Natural killer cell treated with Interleukin-12 subunit alpha and Interleukin-12 subunit beta and Interleukin-15 and Interleukin-18, amount 100 ng/mL, for 72 hours (primary cell): Measurements from ENCODE around the gene SERGEF. TPM values are rescaled to one million over a fixed set of nuclear protein-coding genes. Genes with fewer than 3 reads are reported as not detected.
A peak's percentile ranks its signal among the peaks of the same experiment; 100 is the strongest.

Experiments used
- ATAC-seq, 2 donors: fragments of 150-1000 bp; cut with Tn5 transposase in 1 of 2; sonication (Bioruptor Pico), chemical (Tn5 transposase) in 1 of 2; 2 replicates each; pipeline ENCODE4 v1.10.0; 2021
- DNase-seq: peaks from one replicate; pipeline ENCODE4 v3.0.0; 2022; ENCODE audit warnings: low spot score
- H3K27ac Mint-ChIP-seq, 2 donors: 1 replicate in 1 of 2; 2 replicates in 1 of 2; pipeline ENCODE4 v1.8.0; 2022; ENCODE audit warnings: mixed read lengths in 2 of 2, mild to moderate bottlenecking in 1 of 2, moderate library complexity in 1 of 2
- H3K27me3 Mint-ChIP-seq, 2 donors: 1 replicate in 1 of 2; 2 replicates in 1 of 2; pipeline ENCODE4 v1.8.0; 2022; ENCODE audit warnings: mixed read lengths in 2 of 2
- H3K36me3 Mint-ChIP-seq: one replicate; pipeline ENCODE4 v1.8.0; 2022; ENCODE audit warnings: mixed read lengths
- H3K4me1 Mint-ChIP-seq, 2 donors: 1 replicate in 1 of 2; 2 replicates in 1 of 2; pipeline ENCODE4 v1.8.0; 2022; ENCODE audit warnings: low read depth in 2 of 2, mixed read lengths in 2 of 2, mild to moderate bottlenecking in 1 of 2
- H3K4me3 Mint-ChIP-seq: one replicate; pipeline ENCODE4 v1.8.0; 2022; ENCODE audit warnings: mixed read lengths
- H3K9me3 Mint-ChIP-seq: 2 replicates; pipeline ENCODE4 v1.8.0; 2022; ENCODE audit warnings: mixed read lengths
- total RNA-seq, 2 donors: library from RNA; stranded (reverse); gene quantifications; one replicate each; pipeline ENCODE4 v1.2.3, GENCODE V29; 2022

The SERGEF gene
- total RNA-seq, 2 donors from 2014 or later = 28.8 to 50.7 TPM

DNA sequence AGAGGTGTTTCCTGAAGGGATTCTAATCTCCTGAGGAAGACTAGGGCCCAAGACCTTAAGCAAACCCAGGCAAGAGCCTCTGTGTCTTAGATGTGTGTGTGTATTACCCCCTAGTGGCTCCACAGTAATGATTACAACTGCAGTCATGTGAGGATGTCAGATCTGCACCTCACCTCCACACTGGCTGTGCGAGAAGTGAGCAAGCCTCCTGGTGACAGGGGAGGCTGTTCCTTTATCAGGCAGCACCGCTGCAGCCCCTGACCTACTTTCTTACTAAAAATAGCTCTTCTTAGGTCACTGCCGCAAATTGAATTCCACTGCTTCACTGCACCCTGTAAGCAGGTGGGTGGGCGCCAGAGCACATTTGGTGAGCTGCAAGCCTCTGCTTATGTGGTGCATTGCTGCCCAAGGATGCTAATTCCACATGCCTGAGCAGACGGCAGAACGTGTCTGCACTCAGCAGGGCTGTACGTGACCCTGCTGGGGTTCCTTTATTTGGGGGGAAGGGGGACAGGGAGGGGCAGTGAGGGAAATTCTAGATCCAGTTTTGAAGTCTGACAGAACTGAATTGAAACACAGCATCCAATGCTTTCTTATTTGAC lies 165.9 kb downstream of the SERGEF start:
- ATAC-seq (no peak), DNase-seq (no peak)
- Mint-ChIP-seq H3K4me1 (no peaks in the 10 kb centered on the region), H3K4me3 (no peak overlapping the region), H3K27me3 (no peaks in the 10 kb centered on the region), H3K27ac (no peak overlapping the region), H3K9me3 (no peaks in the 10 kb centered on the region), H3K36me3 (no peaks in the 10 kb centered on the region)

DNA sequence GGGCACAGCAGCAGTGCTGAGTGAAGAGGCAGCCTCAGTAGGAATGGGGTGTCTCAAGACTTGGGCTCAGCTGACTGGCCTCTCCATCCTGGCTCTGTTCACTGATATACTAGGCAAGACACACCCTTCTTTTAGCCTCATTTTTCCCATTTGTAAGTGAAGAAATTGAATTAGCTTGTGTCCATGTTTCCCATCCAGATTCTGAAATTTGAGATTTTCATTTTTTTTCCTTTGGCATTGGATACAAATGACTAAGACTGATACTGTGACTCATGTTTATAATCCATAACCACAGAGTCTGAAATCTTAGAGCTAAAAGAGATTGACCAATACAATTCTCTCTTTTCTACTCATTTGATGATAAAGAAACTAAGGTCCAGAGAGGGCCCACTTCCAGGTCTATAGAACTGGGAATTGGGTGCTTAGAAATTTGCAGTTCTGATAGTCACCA lies 167.4 kb downstream of the SERGEF start:
- no peak for ATAC-seq
- Mint-ChIP-seq H3K4me1 (peaks cover 3 to 5% of the 10 kb centered on the region in 2 donors), H3K36me3 (no peaks in the 10 kb centered on the region), H3K9me3 (no peaks in the 10 kb centered on the region), H3K4me3 (no peak overlapping the region), H3K27ac (no peak overlapping the region), H3K27me3 (no peaks in the 10 kb centered on the region)
- no peak for DNase-seq

GRCh38 chr11:17840101-17840548 lies 172.7 kb downstream of the SERGEF start:
- ATAC-seq (peak in 1 of 2 donors; percentile 52), DNase-seq (no peak)
- Mint-ChIP-seq H3K36me3 (no peaks in the 10 kb centered on the region), H3K9me3 (no peaks in the 10 kb centered on the region), H3K27ac (no peak overlapping the region), H3K4me3 (no peak overlapping the region), H3K4me1 (peaks cover 5 to 12% of the 10 kb centered on the region in 2 donors), H3K27me3 (no peaks in the 10 kb centered on the region)

DNA sequence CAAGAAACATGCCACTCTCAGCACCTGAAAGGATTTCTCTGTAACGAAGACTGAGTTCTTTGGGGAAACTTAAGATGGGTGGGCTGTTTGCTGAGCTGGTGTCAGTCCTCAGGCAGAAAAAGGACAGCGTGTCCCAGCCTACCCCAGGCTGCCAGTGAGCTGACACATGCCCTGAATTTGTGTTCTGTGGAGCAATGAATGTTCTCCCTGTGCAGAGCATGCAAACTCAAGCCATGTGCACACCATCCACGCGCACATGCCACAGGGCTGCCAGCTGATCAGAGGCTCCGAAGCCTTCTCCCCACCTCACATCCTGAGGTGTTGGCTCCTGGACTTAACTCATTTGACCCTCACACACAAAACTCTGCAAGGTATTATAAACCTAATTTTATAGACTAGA lies 173.4 kb downstream of the SERGEF start:
- Mint-ChIP-seq H3K27ac (no peak overlapping the region), H3K4me3 (no peak overlapping the region), H3K36me3 (no peaks in the 10 kb centered on the region), H3K4me1 (peaks cover 5 to 12% of the 10 kb centered on the region in 2 donors), H3K9me3 (no peaks in the 10 kb centered on the region), H3K27me3 (no peaks in the 10 kb centered on the region)
- ATAC-seq (no peak), DNase-seq (no peak)

- no peak for ATAC-seq
- Mint-ChIP-seq H3K4me1 (peaks cover 5 to 12% of the 10 kb centered on the region in 2 donors), H3K9me3 (no peaks in the 10 kb centered on the region), H3K36me3 (no peaks in the 10 kb centered on the region), H3K27me3 (no peaks in the 10 kb centered on the region), H3K4me3 (no peak overlapping the region), H3K27ac (no peak overlapping the region)
- no peak for DNase-seq
Measured at GRCh38 chr11:17838102-17838501, 174.7 kb downstream of the SERGEF start.

DNA sequence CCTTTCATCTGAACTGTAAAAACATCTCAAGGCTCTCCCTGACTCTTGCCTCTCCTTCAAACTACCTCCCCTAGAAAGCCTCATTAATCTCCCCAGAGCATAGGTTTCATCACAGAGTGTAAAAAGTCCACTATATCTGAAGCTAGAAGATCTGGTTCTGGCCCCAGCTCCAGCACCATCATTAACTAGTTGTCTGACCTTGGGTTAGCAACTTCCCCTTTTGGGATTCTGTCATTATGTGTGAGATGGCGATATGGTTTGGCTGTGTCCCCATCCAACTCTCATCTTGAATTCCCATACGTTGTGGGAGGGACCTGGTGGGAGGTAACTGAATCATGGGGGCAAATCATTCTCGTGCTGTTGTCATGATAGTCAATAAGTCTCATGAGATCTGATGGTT lies 181.0 kb downstream of the SERGEF start:
- Mint-ChIP-seq H3K27ac (no peak overlapping the region), H3K9me3 (no peaks in the 10 kb centered on the region), H3K27me3 (no peaks in the 10 kb centered on the region), H3K36me3 (no peaks in the 10 kb centered on the region), H3K4me1 (peaks cover 0 to 3% of the 10 kb centered on the region in 2 donors), H3K4me3 (no peak overlapping the region)
- DNase-seq (no peak), ATAC-seq (no peak)

DNA sequence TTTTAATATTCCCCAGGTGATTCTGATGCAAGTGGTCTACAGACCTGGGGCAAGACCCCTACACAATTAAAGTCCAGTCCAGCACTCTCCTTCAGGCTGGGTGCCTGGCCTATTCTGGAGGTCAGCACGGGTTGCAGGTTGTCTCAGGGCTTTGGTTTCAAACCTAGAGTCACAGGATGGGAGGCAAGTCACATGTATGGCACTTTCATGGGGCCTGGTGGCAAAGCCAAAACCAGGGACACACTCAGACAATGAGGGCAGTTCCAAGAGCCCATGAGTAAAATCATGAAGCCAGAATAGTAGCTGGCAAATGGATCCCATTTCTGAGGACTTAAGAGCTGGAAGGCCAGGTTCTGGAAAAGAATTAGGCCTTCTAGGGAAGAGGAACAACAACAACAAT lies 181.6 kb downstream of the SERGEF start:
- no peak overlapping the region for H3K27ac Mint-ChIP-seq
- DNase-seq = no peak
- no peaks in the 10 kb centered on the region for H3K9me3 Mint-ChIP-seq
- no peaks in the 10 kb centered on the region for H3K36me3 Mint-ChIP-seq
- no peaks in the 10 kb centered on the region for H3K4me1 Mint-ChIP-seq
- no peaks in the 10 kb centered on the region for H3K27me3 Mint-ChIP-seq
- no peak for ATAC-seq
- no peak overlapping the region for H3K4me3 Mint-ChIP-seq

DNA sequence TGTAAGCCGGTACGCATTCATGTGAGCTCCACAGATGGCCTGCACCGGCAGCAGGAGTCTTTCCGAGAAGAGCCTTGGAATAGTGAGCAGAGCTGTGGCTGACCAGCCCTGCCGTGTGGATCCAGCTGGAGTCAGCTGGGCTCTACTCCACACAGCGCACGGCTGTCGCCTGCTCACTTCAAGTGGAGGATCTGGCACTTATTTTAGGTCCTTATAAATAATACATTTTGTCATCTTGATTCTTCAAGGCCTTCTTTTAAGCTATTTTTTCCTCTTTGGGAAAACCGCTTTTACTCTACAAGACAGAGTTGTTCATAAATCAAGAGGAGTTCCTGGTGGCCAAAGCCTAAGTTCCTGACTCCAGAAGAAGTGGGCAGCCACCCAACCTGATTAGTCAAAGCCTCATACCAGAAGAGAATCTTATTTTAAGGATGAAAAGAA lies 184.5 kb downstream of the SERGEF start:
- ATAC-seq = no peak
- no peaks in the 10 kb centered on the region for H3K27me3 Mint-ChIP-seq
- DNase-seq = no peak
- H3K4me1 Mint-ChIP-seq = no peaks in the 10 kb centered on the region
- no peak overlapping the region for H3K27ac Mint-ChIP-seq
- no peak overlapping the region for H3K4me3 Mint-ChIP-seq
- no peaks in the 10 kb centered on the region for H3K9me3 Mint-ChIP-seq
- H3K36me3 Mint-ChIP-seq = no peaks in the 10 kb centered on the region

- Mint-ChIP-seq H3K27me3 (no peaks in the 10 kb centered on the region), H3K4me1 (no peaks in the 10 kb centered on the region), H3K4me3 (no peak overlapping the region), H3K36me3 (no peaks in the 10 kb centered on the region), H3K9me3 (no peaks in the 10 kb centered on the region), H3K27ac (no peak overlapping the region)
- ATAC-seq (no peak), DNase-seq (no peak)
Measured at GRCh38 chr11:17827006-17827405, 185.8 kb downstream of the SERGEF start.

GRCh38 chr11:17822401-17822781 lies 190.5 kb downstream of the SERGEF start:
- no peaks in the 10 kb centered on the region for H3K27me3 Mint-ChIP-seq
- no peak overlapping the region for H3K4me3 Mint-ChIP-seq
- DNase-seq (no peak), ATAC-seq (no peak)
- no peak overlapping the region for H3K27ac Mint-ChIP-seq
- H3K36me3 Mint-ChIP-seq = no peaks in the 10 kb centered on the region
- H3K4me1 Mint-ChIP-seq = peaks cover 0 to 2% of the 10 kb centered on the region in 2 donors
- no peaks in the 10 kb centered on the region for H3K9me3 Mint-ChIP-seq

DNA sequence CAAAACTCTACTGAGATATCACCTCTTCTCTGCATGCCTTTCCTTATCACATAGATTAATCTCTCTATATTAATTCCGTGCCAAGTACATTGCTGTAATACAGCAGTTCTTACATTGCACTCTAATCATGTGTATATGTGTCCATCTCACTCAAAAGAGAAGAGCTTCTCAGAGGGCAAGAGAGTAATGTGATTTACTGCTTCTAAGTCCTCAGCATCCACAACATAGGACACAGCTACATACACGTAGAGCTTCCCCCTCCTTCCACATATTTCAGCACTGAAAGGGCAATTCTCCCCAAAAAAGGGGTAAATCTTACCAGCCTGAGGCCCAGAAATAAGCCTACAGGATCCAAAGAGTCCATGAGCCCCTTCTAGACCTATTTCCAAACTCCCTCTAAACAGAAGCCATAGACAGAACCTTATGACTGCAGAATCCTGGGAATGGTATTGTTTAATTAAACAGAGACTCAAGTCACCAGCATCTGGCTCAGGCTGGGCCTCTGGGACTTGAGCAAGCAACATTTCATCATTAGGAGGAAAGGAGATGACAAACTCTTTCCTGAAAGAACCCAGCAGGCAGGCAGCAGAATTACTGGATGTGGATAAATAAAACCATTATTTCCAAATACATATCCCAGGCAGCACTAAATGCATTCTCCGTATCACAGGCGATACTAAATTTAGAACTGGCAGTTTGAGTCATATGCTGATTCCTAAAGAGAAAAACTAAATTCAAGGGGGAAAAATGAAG lies 191.0 kb downstream of the SERGEF start:
- Mint-ChIP-seq H3K9me3 (no peaks in the 10 kb centered on the region), H3K36me3 (no peaks in the 10 kb centered on the region), H3K4me1 (peaks cover 0 to 2% of the 10 kb centered on the region in 2 donors), H3K27ac (no peak overlapping the region), H3K27me3 (no peaks in the 10 kb centered on the region), H3K4me3 (no peak overlapping the region)
- ATAC-seq = no peak
- DNase-seq = no peak

DNA sequence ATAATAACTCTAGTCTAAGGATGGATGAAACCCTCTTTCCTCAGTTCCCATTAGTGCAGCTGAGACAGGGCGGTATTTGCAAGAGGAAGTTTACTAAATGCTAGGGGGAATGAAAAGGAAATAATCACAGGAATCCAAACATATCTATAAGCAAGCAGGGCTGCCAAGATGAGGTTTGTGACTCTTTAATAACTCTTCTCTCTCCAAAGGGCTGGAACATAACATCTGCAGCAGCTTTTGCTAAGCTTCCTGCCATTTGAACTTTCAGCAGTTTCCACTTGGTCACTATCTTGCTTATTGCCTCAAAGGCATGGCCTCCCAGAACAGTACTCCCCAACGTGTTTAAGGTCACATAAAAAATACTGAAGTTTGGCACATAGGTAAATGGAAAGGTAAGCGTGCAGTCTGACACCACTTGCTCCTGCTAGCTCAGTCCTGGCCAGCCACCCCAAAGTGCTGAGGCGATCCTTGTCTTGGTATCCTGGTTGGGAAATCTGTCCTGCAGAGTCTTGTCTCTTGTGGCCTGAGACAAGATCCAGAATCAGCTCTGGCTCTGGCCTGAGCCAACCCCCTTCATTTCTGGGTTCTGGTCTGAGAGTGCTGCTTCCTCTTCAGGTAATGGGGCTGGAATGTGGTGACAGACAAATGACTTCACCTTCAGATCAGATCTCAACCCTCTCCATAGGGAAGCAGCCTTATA lies 196.5 kb downstream of the SERGEF start:
- Mint-ChIP-seq H3K27ac (no peak overlapping the region), H3K27me3 (no peaks in the 10 kb centered on the region), H3K4me1 (peaks cover 0 to 2% of the 10 kb centered on the region in 2 donors), H3K9me3 (no peaks in the 10 kb centered on the region), H3K4me3 (no peak overlapping the region), H3K36me3 (no peaks in the 10 kb centered on the region)
- DNase-seq (no peak), ATAC-seq (no peak)

DNA sequence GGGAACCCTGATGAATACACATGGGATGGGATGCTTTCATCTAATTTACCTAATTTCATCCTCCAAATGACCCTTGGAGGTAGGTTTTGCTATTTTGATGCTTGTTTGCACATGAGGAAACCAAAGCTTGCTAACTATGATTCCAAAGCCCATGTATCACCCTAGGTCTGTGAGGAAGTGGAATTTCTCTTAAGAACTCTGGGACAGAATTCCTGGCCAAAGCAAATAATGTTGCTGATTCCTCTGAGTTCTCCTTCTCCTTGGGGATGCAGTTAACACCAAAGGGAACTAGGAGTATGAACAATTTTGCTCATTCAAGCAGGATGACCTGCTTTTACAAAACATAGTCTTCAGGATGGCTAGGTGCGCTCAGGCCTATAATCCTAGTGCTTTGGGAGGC lies 198.3 kb downstream of the SERGEF start:
- no peaks in the 10 kb centered on the region for H3K27me3 Mint-ChIP-seq
- ATAC-seq = no peak
- DNase-seq = no peak
- H3K4me3 Mint-ChIP-seq = no peak overlapping the region
- H3K4me1 Mint-ChIP-seq = peaks cover 0 to 5% of the 10 kb centered on the region in 2 donors
- H3K36me3 Mint-ChIP-seq = no peaks in the 10 kb centered on the region
- H3K27ac Mint-ChIP-seq = no peak overlapping the region
- H3K9me3 Mint-ChIP-seq = no peaks in the 10 kb centered on the region

DNA sequence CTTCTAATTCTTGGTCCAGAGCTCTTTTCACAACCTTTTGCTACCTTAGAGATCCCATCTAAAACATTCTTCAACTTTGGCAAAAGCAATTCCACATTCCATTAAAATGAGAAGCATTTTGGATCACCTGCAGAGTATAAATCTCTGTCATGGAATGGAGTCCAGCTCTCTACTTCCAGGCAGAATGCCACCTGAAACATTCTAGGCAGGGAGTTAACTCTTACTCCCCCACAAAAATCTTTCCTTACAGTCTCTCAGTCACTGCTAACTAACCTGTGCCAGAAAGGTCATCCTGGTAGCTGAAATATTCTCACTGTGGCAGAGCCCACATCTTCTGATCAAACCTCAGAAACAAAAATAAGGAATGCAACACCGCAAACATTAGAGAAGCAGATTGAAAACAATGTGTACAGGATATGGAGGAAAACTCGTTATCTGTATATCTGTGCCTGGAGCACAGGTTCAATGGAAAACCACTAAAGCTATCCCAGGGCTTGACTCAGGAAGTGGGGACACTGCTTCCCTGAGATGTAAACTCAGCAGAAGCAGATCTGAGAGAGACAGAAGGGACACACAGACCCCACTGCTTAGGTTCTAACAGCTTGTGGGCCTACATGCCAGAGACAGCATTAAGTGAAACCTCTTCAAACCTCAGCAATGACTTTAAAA lies 199.3 kb downstream of the SERGEF start:
- Mint-ChIP-seq H3K27me3 (no peaks in the 10 kb centered on the region), H3K4me3 (no peak overlapping the region), H3K4me1 (peaks cover 0 to 3% of the 10 kb centered on the region in 2 donors), H3K9me3 (no peaks in the 10 kb centered on the region), H3K27ac (no peak overlapping the region), H3K36me3 (no peaks in the 10 kb centered on the region)
- DNase-seq = no peak
- no peak for ATAC-seq
